Measurements from ENCODE around the gene NFKBIE. TPM values are rescaled to one million over a fixed set of nuclear protein-coding genes. Genes with fewer than 3 reads are reported as not detected.

Gene NFKBIE
- total RNA-seq, 1 experiment from 2014 or later: 7.6 TPM

- CTCF ChIA-PET: interaction anchor here (0.6 to 2.1 kb wide), 6 partner anchors 8 to 38 kb away, joined by 3 to 18 read pairs (median 6); partner anchors contain the start of gene AARS2
- no peaks in the 10 kb centered on the region for H3K27me3 ChIP-seq (ENCODE audit: insufficient read depth, low read length)
- no peaks in the 10 kb centered on the region for H4K20me1 ChIP-seq (ENCODE audit: insufficient read depth)
- no peaks in the 10 kb centered on the region for H3K9me2 ChIP-seq (ENCODE audit: insufficient read depth)
- DNase-seq (ENCODE audit: low read depth, low spot score) (no peak), ATAC-seq (peak; percentile 9; the same call in 1 of the 2 replicates)
- H3K79me2 ChIP-seq (ENCODE audit: insufficient read depth, low read length): no peaks in the 10 kb centered on the region
- no peak overlapping the region for H3K4me2 ChIP-seq (ENCODE audit: low read length)
- BruUV-seq (replicated peaks): no TSS peak
- no peaks in the 10 kb centered on the region for H3K4me1 ChIP-seq (ENCODE audit: control insufficient read depth in 1 of 2, insufficient read depth in 2 of 2, low read length in 2 of 2)
- RAD21 ChIA-PET (ENCODE audit: low non-redundant PET in 1 of 2, low total read pairs in 2 of 2, uncharacterized antibody in 2 of 2, unreplicated experiment in 2 of 2): interaction anchor here (0.8 to 1.1 kb wide), 1 partner anchor 37 kb away, joined by 3 to 4 read pairs; no protein-coding TSS in a partner anchor
- H3K27ac ChIP-seq (ENCODE audit: low read depth, low read length): no peak overlapping the region
- TF ChIP-seq ATF3 (IDR thresholded peaks at IDR 0.05): no peak
- TF ChIP-seq JUND (IDR thresholded peaks at IDR 0.05): no peak
- TF ChIP-seq SP1 (IDR thresholded peaks at IDR 0.05; ENCODE audit: low read depth): no peak
- no peak for TF ChIP-seq ZNF274 (IDR thresholded peaks at IDR 0.05; ENCODE audit: low read depth, low read length)
- TF ChIP-seq ELF1 (IDR thresholded peaks at IDR 0.05; ENCODE audit: borderline replicate concordance, low read depth): no peak
- TF ChIP-seq, protein P1, sequence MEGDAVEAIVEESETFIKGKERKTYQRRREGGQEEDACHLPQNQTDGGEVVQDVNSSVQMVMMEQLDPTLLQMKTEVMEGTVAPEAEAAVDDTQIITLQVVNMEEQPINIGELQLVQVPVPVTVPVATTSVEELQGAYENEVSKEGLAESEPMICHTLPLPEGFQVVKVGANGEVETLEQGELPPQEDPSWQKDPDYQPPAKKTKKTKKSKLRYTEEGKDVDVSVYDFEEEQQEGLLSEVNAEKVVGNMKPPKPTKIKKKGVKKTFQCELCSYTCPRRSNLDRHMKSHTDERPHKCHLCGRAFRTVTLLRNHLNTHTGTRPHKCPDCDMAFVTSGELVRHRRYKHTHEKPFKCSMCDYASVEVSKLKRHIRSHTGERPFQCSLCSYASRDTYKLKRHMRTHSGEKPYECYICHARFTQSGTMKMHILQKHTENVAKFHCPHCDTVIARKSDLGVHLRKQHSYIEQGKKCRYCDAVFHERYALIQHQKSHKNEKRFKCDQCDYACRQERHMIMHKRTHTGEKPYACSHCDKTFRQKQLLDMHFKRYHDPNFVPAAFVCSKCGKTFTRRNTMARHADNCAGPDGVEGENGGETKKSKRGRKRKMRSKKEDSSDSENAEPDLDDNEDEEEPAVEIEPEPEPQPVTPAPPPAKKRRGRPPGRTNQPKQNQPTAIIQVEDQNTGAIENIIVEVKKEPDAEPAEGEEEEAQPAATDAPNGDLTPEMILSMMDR (IDR thresholded peaks at IDR 0.05 in 2 of 3, conservative IDR thresholded peaks at IDR 0.05 in 1 of 3; ENCODE audit: borderline replicate concordance in 1 of 3, insufficient read depth in 1 of 3, low read depth in 2 of 3, low read length in 2 of 3): no peak
- intact Hi-C loops (cut with micrococcal nuclease): no loop called here
- H3K9ac ChIP-seq (ENCODE audit: low read length): no peak overlapping the region
- no peak overlapping the region for H3K4me3 ChIP-seq (replicated peaks in 1 of 2; ENCODE audit: low read depth in 1 of 2, low read length in 2 of 2)
- no peaks in the 10 kb centered on the region for H3K9me3 ChIP-seq (ENCODE audit: control insufficient read depth in 1 of 2, insufficient read depth in 1 of 2, low read depth in 1 of 2, low read length in 2 of 2)
- no peak overlapping the region for H2AFZ ChIP-seq (ENCODE audit: low read depth, low read length, poor library complexity, severe bottlenecking)
- POLR2A ChIA-PET: interaction anchor here (1.4 kb wide), 1 partner anchor 8 kb away, joined by 4 read pairs; the partner anchor contains the start of gene AARS2
- H3K36me3 ChIP-seq (ENCODE audit: control insufficient read depth in 1 of 2, insufficient read depth in 2 of 2, low read length in 2 of 2): peaks cover 32 to 65% of the 10 kb centered on the region in 2 experiments
Measured at GRCh38 chr6:44305200-44305725, 39.9 kb upstream of the NFKBIE start.

Measured in HCT116 (cell line).